GM12892 (cell line): ENCODE data around the gene FAM135A.
"Not testable (repeated sequence)": the region's sequence is repeated elsewhere in the genome, so short reads cannot be mapped to it uniquely, and the experiment has no call there.

Experiments used
- DNase-seq: peaks from one replicate; pipeline ENCODE4 v3.0.0; 2011; ENCODE audit not compliant: insufficient read length
- FAIRE-seq: peaks from 2 replicates; lab custom pipeline; 2011; peaks lifted over from hg19 to GRCh38; lab: Jason Lieb, UNC
- POLR2A ChIP-seq: IDR thresholded peaks from 2 replicates; pipeline ENCODE4 v1.6.1; 2011; ENCODE audit warnings: low read depth, low read length, control low read depth
- POLR2AphosphoS5 ChIP-seq: IDR thresholded peaks from 2 replicates; pipeline ENCODE4 v1.6.1; 2011; ENCODE audit warnings: low read depth, low read length, control low read depth
- TAF1 ChIP-seq: IDR thresholded peaks from 2 replicates; pipeline ENCODE4 v1.6.1; 2011; ENCODE audit warnings: low read depth, mild to moderate bottlenecking, control low read depth, low read length, borderline replicate concordance

The FAM135A gene

GRCh38 chr6:70489364-70489763 lies 76.1 kb downstream of the FAM135A start:
- FAIRE-seq (no peak), DNase-seq (no peak)
- TF ChIP-seq TAF1 (no peak), POLR2AphosphoS5 (no peak), POLR2A (no peak)

GRCh38 chr6:70494833-70495232 lies 81.5 kb downstream of the FAM135A start:
- DNase-seq (no peak), FAIRE-seq (no peak)
- TF ChIP-seq TAF1 (no peak), POLR2AphosphoS5 (no peak), POLR2A (no peak)

GRCh38 chr6:70495790-70496189 lies 82.5 kb downstream of the FAM135A start:
- not testable (repeated sequence) for FAIRE-seq, DNase-seq

- no peak for FAIRE-seq
- no peak for TF ChIP-seq POLR2AphosphoS5
- no peak for TF ChIP-seq POLR2A
- TF ChIP-seq TAF1 = no peak
- DNase-seq = no peak
Measured at GRCh38 chr6:70502484-70502883, 89.2 kb downstream of the FAM135A start.

- FAIRE-seq (no peak), DNase-seq (no peak)
- TF ChIP-seq POLR2AphosphoS5 = no peak
- TF ChIP-seq TAF1 = no peak
- TF ChIP-seq POLR2A = no peak
Measured at GRCh38 chr6:70503813-70504465, 90.6 kb downstream of the FAM135A start.

GRCh38 chr6:70506321-70506720 lies 93.0 kb downstream of the FAM135A start:
- no peak for TF ChIP-seq POLR2AphosphoS5
- no peak for TF ChIP-seq TAF1
- TF ChIP-seq POLR2A = no peak
- DNase-seq = no peak
- FAIRE-seq = no peak

GRCh38 chr6:70507161-70507560 lies 93.9 kb downstream of the FAM135A start:
- FAIRE-seq (no peak), DNase-seq (no peak)
- TF ChIP-seq TAF1 (no peak), POLR2A (no peak), POLR2AphosphoS5 (no peak)

GRCh38 chr6:70508953-70509352 lies 95.6 kb downstream of the FAM135A start:
- FAIRE-seq (no peak), DNase-seq (no peak)
- no peak for TF ChIP-seq POLR2A
- no peak for TF ChIP-seq POLR2AphosphoS5
- TF ChIP-seq TAF1 = no peak

GRCh38 chr6:70510600-70510999 lies 97.3 kb downstream of the FAM135A start:
- FAIRE-seq = no peak
- DNase-seq = no peak
- TF ChIP-seq POLR2A (no peak), POLR2AphosphoS5 (no peak), TAF1 (no peak)

- TF ChIP-seq TAF1 (no peak), POLR2A (no peak), POLR2AphosphoS5 (no peak)
- no peak for FAIRE-seq
- DNase-seq = no peak
Measured at GRCh38 chr6:70518723-70519122, 105.4 kb downstream of the FAM135A start.

GRCh38 chr6:70520575-70520974 lies 107.3 kb downstream of the FAM135A start:
- TF ChIP-seq TAF1 = no peak
- no peak for TF ChIP-seq POLR2AphosphoS5
- TF ChIP-seq POLR2A = no peak
- DNase-seq (no peak), FAIRE-seq (no peak)

- no peak for DNase-seq
- TF ChIP-seq POLR2AphosphoS5 (no peak), TAF1 (no peak), POLR2A (no peak)
- FAIRE-seq = no peak
Measured at GRCh38 chr6:70524721-70525286, 111.5 kb downstream of the FAM135A start.

- FAIRE-seq (no peak), DNase-seq (no peak)
- TF ChIP-seq POLR2AphosphoS5 (no peak), POLR2A (no peak), TAF1 (no peak)
Measured at GRCh38 chr6:70527071-70527737, 113.9 kb downstream of the FAM135A start.
